HCT116 (cell line): ENCODE data around the gene THSD7B. TPM values are rescaled to one million over a fixed set of nuclear protein-coding genes. Genes with fewer than 3 reads are reported as not detected.

Experiments used
- ATAC-seq: fragments of 200-7000 bp; cut with Tn5 transposase; 2 replicates; pipeline ENCODE4 v1.9.1; 2020; ENCODE audit warnings: mild to moderate bottlenecking, moderate library complexity
- BruUV-seq: library from RNA; stranded (reverse); fragments of 400-500 nt; replicated peaks from 2 replicates; lab custom pipeline; 2021; lab: Mats Ljungman, UMichigan
- CTCF ChIA-PET: fragments of 300-600 bp; sonication (Branson Sonifier 250); formaldehyde crosslinking; loops from one replicate; lab custom pipeline; 2021; ENCODE audit warnings: antibody characterized with exemption; lab: Charles Lee
- POLR2A ChIA-PET: fragments of 300-600, 350-600 bp; sonication (Branson Sonifier 250); formaldehyde crosslinking; loops from one replicate; lab custom pipeline; 2021; ENCODE audit warnings: antibody characterized with exemption; lab: Charles Lee
- RAD21 ChIA-PET, 2 experiments: fragments of 300-600 bp; sonication (Branson Sonifier 250); formaldehyde crosslinking; loops; one replicate each; lab custom pipeline; 2023; ENCODE audit warnings: low total read pairs in 2 of 2; ENCODE audit not compliant: uncharacterized antibody in 2 of 2, unreplicated experiment in 2 of 2, low non-redundant PET in 1 of 2; lab: Charles Lee
- DNase-seq: peaks from one replicate; pipeline ENCODE4 v3.0.0-alpha.2; 2010; ENCODE audit warnings: low read depth, low spot score
- H2AFZ ChIP-seq: fragments of 200-600 bp; shearing (Covaris generic), sonication (generic); 2 replicates; pipeline ENCODE4 v1.6.1; 2017; ENCODE audit warnings: low read depth, mixed run types, mixed read lengths, antibody characterized with exemption, low read length; ENCODE audit not compliant: poor library complexity, severe bottlenecking
- H3K27ac ChIP-seq: 2 replicates; pipeline ENCODE4 v1.5.1; 2012; ENCODE audit warnings: low read depth, low read length
- H3K27me3 ChIP-seq: fragments of 200-600 bp; sonication (generic); 2 replicates; pipeline ENCODE4 v1.6.1; 2016; ENCODE audit warnings: mixed run types, low read length, mixed read lengths; ENCODE audit not compliant: insufficient read depth
- H3K36me3 ChIP-seq, 2 experiments: fragments of 200-500 bp in 1 of 2; fragments of 200-600 bp in 1 of 2; sonication (Bioruptor generic) in 1 of 2; sonication (generic) in 1 of 2; 2 replicates each; pipeline versions ENCODE4 v1.5.1 to v1.6.1; 2014 to 2016; ENCODE audit warnings: low read length in 2 of 2, inconsistent platforms in 1 of 2, mixed read lengths in 1 of 2, mixed run types in 1 of 2; ENCODE audit not compliant: insufficient read depth in 2 of 2, control insufficient read depth in 1 of 2
- H3K4me1 ChIP-seq, 2 experiments: fragments of 200-600 bp in 1 of 2; sonication (generic) in 1 of 2; 2 replicates each; pipeline versions ENCODE4 v1.5.1 to v1.6.1; 2012 to 2017; ENCODE audit warnings: low read length in 2 of 2, inconsistent platforms in 1 of 2, mild to moderate bottlenecking in 1 of 2, mixed read lengths in 1 of 2, mixed run types in 1 of 2, moderate library complexity in 1 of 2; ENCODE audit not compliant: insufficient read depth in 2 of 2, control insufficient read depth in 1 of 2
- H3K4me2 ChIP-seq: fragments of 200-600 bp; sonication (generic); 2 replicates; pipeline ENCODE4 v1.6.1; 2017; ENCODE audit warnings: mixed run types, low read length, mixed read lengths
- H3K4me3 ChIP-seq, 2 experiments: fragments of 200-600 bp in 1 of 2; sonication (generic) in 1 of 2; replicated peaks in 1 of 2; 2 replicates each; pipeline ENCODE4 v1.5.1; 2011 to 2016; ENCODE audit warnings: low read length in 2 of 2, control low read depth in 1 of 2, low read depth in 1 of 2, mild to moderate bottlenecking in 1 of 2, mixed read lengths in 1 of 2, mixed run types in 1 of 2
- H3K79me2 ChIP-seq: fragments of 200-600 bp; sonication (generic); 2 replicates; pipeline ENCODE4 v1.6.1; 2017; ENCODE audit warnings: mild to moderate bottlenecking, mixed run types, low read length, moderate library complexity, mixed read lengths; ENCODE audit not compliant: insufficient read depth
- H3K9ac ChIP-seq: fragments of 200-600 bp; sonication (generic); 2 replicates; pipeline ENCODE4 v1.6.1; 2016; ENCODE audit warnings: low read length, mixed read lengths
- H3K9me2 ChIP-seq: fragments of 200-600 bp; sonication (generic), shearing (Covaris generic); 2 replicates; pipeline ENCODE4 v1.6.1; 2017; ENCODE audit warnings: mixed run types, mild to moderate bottlenecking, moderate library complexity; ENCODE audit not compliant: insufficient read depth
- H3K9me3 ChIP-seq, 2 experiments: fragments of 200-500 bp in 1 of 2; fragments of 200-600 bp in 1 of 2; sonication (Bioruptor generic) in 1 of 2; sonication (generic) in 1 of 2; 2 replicates each; pipeline ENCODE4 v1.6.1; 2014 to 2017; ENCODE audit warnings: low read length in 2 of 2, mixed read lengths in 2 of 2, inconsistent platforms in 1 of 2, low read depth in 1 of 2, mild to moderate bottlenecking in 1 of 2, mixed run types in 1 of 2, moderate library complexity in 1 of 2; ENCODE audit not compliant: control insufficient read depth in 1 of 2, insufficient read depth in 1 of 2
- H4K20me1 ChIP-seq: fragments of 200-600 bp; sonication (generic), shearing (Covaris generic); 2 replicates; pipeline ENCODE4 v1.6.1; 2017; ENCODE audit warnings: mixed run types, mild to moderate bottlenecking, moderate library complexity; ENCODE audit not compliant: insufficient read depth
- CEBPB ChIP-seq: IDR thresholded peaks from 2 replicates; pipeline ENCODE4 v1.6.1; 2012; ENCODE audit warnings: low read depth
- EGR1 ChIP-seq: IDR thresholded peaks from 2 replicates; pipeline ENCODE4 v1.6.1; 2012; ENCODE audit warnings: low read depth
- ELF1 ChIP-seq: IDR thresholded peaks from 2 replicates; pipeline ENCODE4 v1.6.1; 2012; ENCODE audit warnings: low read depth, borderline replicate concordance
- EZH2 ChIP-seq: fragments of 200-600 bp; sonication (generic); IDR thresholded peaks from 2 replicates; pipeline ENCODE4 v1.6.1; 2017; ENCODE audit warnings: antibody characterized with exemption, mixed run types
- EZH2phosphoT487 ChIP-seq: fragments of 200-600 bp; IDR thresholded peaks from 2 replicates; pipeline ENCODE4 v1.6.1; 2018; ENCODE audit warnings: antibody characterized with exemption, borderline replicate concordance
- FOSL1 ChIP-seq: IDR thresholded peaks from 2 replicates; pipeline ENCODE4 v1.6.1; 2012; ENCODE audit warnings: low read depth
- JUND ChIP-seq: IDR thresholded peaks from 2 replicates; pipeline ENCODE4 v1.6.1; 2012
- POLR2A ChIP-seq: IDR thresholded peaks from 2 replicates; pipeline ENCODE4 v1.7.0; 2011; ENCODE audit warnings: borderline replicate concordance; ENCODE audit not compliant: insufficient read depth, insufficient read length; ENCODE audit errors: extremely low read depth
- POLR2AphosphoS5 ChIP-seq: IDR thresholded peaks from 2 replicates; pipeline ENCODE4 v1.6.1; 2011; ENCODE audit warnings: mild to moderate bottlenecking, low read depth, low read length, moderate library complexity
- RAD21 ChIP-seq: IDR thresholded peaks from 2 replicates; pipeline ENCODE4 v1.6.1; 2012; ENCODE audit warnings: low read depth, mild to moderate bottlenecking
- SIN3A ChIP-seq: IDR thresholded peaks from 2 replicates; pipeline ENCODE4 v1.6.1; 2012; ENCODE audit warnings: low read depth
- SRF ChIP-seq: IDR thresholded peaks from 2 replicates; pipeline ENCODE4 v1.6.1; 2012; ENCODE audit warnings: low read depth
- TCF7L2 ChIP-seq: IDR thresholded peaks from 2 replicates; pipeline ENCODE4 v1.7.0; 2011; ENCODE audit warnings: borderline replicate concordance, inconsistent platforms; ENCODE audit not compliant: insufficient read depth, insufficient read length; ENCODE audit errors: extremely low read depth
- YY1 ChIP-seq: IDR thresholded peaks from 2 replicates; pipeline ENCODE4 v1.6.1; 2011; ENCODE audit warnings: low read length, low read depth, moderate library complexity, mild to moderate bottlenecking; ENCODE audit not compliant: insufficient replicate concordance; ENCODE audit errors: extremely low read depth
- ZFX ChIP-seq: fragments of 450-650 bp; IDR thresholded peaks from 2 replicates; pipeline ENCODE4 v1.6.1; 2017
- intact Hi-C: fragments of 100-400 bp; cut with micrococcal nuclease; formaldehyde crosslinking; loops from 2 replicates; pipeline ENCODE4 v1.10.0; 2022
- total RNA-seq: library from RNA; stranded (reverse); gene quantifications from one replicate; pipeline ENCODE4 v1.2.1, GENCODE V29; 2021; ENCODE audit not compliant: unreplicated experiment
- TF ChIP-seq, protein P1 (sequence below): IDR thresholded peaks from 2 replicates; pipeline ENCODE4 v1.6.1; 2011; ENCODE audit warnings: mild to moderate bottlenecking, low read length, moderate library complexity; ENCODE audit not compliant: insufficient replicate concordance; ENCODE audit errors: extremely low read depth
- TF ChIP-seq, protein P2 (sequence below): IDR thresholded peaks from 2 replicates; pipeline ENCODE4 v1.6.1; 2012
- TF ChIP-seq, protein P3 (sequence below): IDR thresholded peaks from 2 replicates; pipeline ENCODE4 v1.6.1; 2012

THSD7B gene
- total RNA-seq, 1 experiment from 2014 or later = not detected

DNA sequence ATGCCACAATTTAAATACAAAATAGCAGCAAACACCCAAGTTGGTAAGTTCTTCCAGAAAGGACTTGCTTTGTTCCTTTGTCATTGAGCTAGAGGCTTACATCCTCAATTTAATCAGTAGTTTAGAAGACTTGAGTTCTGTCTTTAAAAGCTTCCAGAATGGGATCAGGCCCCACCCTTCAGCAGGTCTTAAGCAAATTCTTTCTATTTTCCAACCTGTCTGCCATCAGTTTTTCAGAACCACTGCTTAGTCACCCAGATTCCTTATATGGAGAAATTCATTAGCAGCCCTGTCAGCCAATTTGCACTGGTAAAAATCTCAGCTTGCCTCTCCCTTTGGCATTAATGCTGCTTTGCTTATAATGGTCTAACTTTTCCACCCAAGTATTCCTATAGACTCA lies 935.3 kb downstream of the THSD7B start:
- ChIA-PET RAD21 (no interaction called here), POLR2A (no interaction called here), CTCF (no interaction called here)
- no peaks in the 10 kb centered on the region for H3K79me2 ChIP-seq
- BruUV-seq = no TSS peak
- DNase-seq (no peak), ATAC-seq (no peak)
- H3K36me3 ChIP-seq = no peaks in the 10 kb centered on the region
- H2AFZ ChIP-seq = no peak overlapping the region
- no peak overlapping the region for H3K4me2 ChIP-seq
- H3K4me3 ChIP-seq = no peak overlapping the region
- intact Hi-C loops = no loop called here
- H3K9me2 ChIP-seq = no peaks in the 10 kb centered on the region
- H3K27me3 ChIP-seq = no peaks in the 10 kb centered on the region
- no peaks in the 10 kb centered on the region for H3K9me3 ChIP-seq
- no peak for TF ChIP-seq CEBPB
- TF ChIP-seq, protein P1, sequence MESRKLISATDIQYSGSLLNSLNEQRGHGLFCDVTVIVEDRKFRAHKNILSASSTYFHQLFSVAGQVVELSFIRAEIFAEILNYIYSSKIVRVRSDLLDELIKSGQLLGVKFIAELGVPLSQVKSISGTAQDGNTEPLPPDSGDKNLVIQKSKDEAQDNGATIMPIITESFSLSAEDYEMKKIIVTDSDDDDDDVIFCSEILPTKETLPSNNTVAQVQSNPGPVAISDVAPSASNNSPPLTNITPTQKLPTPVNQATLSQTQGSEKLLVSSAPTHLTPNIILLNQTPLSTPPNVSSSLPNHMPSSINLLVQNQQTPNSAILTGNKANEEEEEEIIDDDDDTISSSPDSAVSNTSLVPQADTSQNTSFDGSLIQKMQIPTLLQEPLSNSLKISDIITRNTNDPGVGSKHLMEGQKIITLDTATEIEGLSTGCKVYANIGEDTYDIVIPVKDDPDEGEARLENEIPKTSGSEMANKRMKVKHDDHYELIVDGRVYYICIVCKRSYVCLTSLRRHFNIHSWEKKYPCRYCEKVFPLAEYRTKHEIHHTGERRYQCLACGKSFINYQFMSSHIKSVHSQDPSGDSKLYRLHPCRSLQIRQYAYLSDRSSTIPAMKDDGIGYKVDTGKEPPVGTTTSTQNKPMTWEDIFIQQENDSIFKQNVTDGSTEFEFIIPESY = no peak
- no peak for TF ChIP-seq ZFX
- no peak for TF ChIP-seq JUND
- TF ChIP-seq TCF7L2 = no peak
- TF ChIP-seq POLR2A = no peak
- TF ChIP-seq, protein P2, sequence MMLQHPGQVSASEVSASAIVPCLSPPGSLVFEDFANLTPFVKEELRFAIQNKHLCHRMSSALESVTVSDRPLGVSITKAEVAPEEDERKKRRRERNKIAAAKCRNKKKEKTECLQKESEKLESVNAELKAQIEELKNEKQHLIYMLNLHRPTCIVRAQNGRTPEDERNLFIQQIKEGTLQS = no peak
- no peak for TF ChIP-seq EZH2
- TF ChIP-seq EZH2phosphoT487 = no peak
- no peak for TF ChIP-seq YY1
- TF ChIP-seq, protein P3, sequence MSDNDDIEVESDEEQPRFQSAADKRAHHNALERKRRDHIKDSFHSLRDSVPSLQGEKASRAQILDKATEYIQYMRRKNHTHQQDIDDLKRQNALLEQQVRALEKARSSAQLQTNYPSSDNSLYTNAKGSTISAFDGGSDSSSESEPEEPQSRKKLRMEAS = no peak
- TF ChIP-seq SRF = no peak
- no peak for TF ChIP-seq SIN3A
- no peak for TF ChIP-seq ELF1
- no peak for TF ChIP-seq FOSL1
- TF ChIP-seq EGR1 = no peak
- TF ChIP-seq POLR2AphosphoS5 = no peak
- TF ChIP-seq RAD21 = no peak
- H3K27ac ChIP-seq = no peak overlapping the region
- no peaks in the 10 kb centered on the region for H3K4me1 ChIP-seq
- H3K9ac ChIP-seq = no peak overlapping the region
- H4K20me1 ChIP-seq = no peaks in the 10 kb centered on the region
